ENCODE measurements around the gene UPP1. TPM values are rescaled to one million over a fixed set of nuclear protein-coding genes. Genes with fewer than 3 reads are reported as not detected.

Gene UPP1
- total and polyA plus RNA-seq, 10 of the 15 experiments (the other 5 are each of a cell fraction or from before 2014, with no cell fraction given): 0.93 to 7.9 (median 3.8) TPM

DNA sequence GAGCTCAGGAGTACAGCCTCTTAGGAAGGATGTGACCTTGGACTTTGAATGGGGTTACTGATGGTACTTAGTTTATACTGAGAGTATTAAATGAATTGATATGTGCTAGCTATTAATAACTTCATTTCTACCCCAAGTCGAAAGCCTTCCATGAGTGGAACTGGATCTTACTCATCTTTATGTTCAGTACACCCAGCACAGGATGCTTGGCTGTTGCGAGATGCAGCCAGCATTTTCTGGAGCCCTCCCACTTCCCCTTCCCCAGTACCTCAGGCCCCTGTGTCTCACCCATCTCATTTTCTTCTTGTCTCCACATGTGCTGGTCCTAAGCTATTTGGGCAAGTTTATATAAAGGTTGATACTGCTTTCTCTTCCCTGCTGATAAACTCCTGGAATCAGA is 7.2 kb downstream of the UPP1 start (continued):
- TF ChIP-seq, protein P1, sequence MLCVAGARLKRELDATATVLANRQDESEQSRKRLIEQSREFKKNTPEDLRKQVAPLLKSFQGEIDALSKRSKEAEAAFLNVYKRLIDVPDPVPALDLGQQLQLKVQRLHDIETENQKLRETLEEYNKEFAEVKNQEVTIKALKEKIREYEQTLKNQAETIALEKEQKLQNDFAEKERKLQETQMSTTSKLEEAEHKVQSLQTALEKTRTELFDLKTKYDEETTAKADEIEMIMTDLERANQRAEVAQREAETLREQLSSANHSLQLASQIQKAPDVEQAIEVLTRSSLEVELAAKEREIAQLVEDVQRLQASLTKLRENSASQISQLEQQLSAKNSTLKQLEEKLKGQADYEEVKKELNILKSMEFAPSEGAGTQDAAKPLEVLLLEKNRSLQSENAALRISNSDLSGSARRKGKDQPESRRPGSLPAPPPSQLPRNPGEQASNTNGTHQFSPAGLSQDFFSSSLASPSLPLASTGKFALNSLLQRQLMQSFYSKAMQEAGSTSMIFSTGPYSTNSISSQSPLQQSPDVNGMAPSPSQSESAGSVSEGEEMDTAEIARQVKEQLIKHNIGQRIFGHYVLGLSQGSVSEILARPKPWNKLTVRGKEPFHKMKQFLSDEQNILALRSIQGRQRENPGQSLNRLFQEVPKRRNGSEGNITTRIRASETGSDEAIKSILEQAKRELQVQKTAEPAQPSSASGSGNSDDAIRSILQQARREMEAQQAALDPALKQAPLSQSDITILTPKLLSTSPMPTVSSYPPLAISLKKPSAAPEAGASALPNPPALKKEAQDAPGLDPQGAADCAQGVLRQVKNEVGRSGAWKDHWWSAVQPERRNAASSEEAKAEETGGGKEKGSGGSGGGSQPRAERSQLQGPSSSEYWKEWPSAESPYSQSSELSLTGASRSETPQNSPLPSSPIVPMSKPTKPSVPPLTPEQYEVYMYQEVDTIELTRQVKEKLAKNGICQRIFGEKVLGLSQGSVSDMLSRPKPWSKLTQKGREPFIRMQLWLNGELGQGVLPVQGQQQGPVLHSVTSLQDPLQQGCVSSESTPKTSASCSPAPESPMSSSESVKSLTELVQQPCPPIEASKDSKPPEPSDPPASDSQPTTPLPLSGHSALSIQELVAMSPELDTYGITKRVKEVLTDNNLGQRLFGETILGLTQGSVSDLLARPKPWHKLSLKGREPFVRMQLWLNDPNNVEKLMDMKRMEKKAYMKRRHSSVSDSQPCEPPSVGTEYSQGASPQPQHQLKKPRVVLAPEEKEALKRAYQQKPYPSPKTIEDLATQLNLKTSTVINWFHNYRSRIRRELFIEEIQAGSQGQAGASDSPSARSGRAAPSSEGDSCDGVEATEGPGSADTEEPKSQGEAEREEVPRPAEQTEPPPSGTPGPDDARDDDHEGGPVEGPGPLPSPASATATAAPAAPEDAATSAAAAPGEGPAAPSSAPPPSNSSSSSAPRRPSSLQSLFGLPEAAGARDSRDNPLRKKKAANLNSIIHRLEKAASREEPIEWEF (IDR thresholded peaks at IDR 0.05; ENCODE audit: insufficient replicate concordance, low read depth, low read length): no peak
- TF ChIP-seq MXI1 (IDR thresholded peaks at IDR 0.05; ENCODE audit: low read depth, low read length): no peak
- no peak for TF ChIP-seq ESRRA (IDR thresholded peaks at IDR 0.05; ENCODE audit: low read length)
- no peak for TF ChIP-seq HCFC1 (IDR thresholded peaks at IDR 0.05; ENCODE audit: low read length)
- TF ChIP-seq NFXL1 (IDR thresholded peaks at IDR 0.05; ENCODE audit: borderline replicate concordance): no peak
- no peak for TF ChIP-seq CREB1 (IDR thresholded peaks at IDR 0.05; ENCODE audit: low read depth)
- no peak for TF ChIP-seq KLF5 (IDR thresholded peaks at IDR 0.05; ENCODE audit: partially characterized antibody)
- TF ChIP-seq BACH1 (IDR thresholded peaks at IDR 0.05; ENCODE audit: borderline replicate concordance): no peak
- TF ChIP-seq WRNIP1 (IDR thresholded peaks at IDR 0.05; ENCODE audit: borderline replicate concordance, low read depth, low read length): no peak
- TF ChIP-seq SP1 (IDR thresholded peaks at IDR 0.05; ENCODE audit: low read depth, low read length): no peak
- TF ChIP-seq SUPT20H (IDR thresholded peaks at IDR 0.05; ENCODE audit: borderline replicate concordance, control insufficient read depth, low read depth, low read length): no peak
- TF ChIP-seq CBFB (IDR thresholded peaks at IDR 0.05; ENCODE audit: low read depth): no peak
- TF ChIP-seq TCF7 (IDR thresholded peaks at IDR 0.05; ENCODE audit: borderline replicate concordance): no peak
